H7 (cell line): ENCODE measurements around the gene STAG1. TPM values are rescaled to one million over a fixed set of nuclear protein-coding genes. Genes with fewer than 3 reads are reported as not detected.
"Not testable (repeated sequence)": the region's sequence is repeated elsewhere in the genome, so short reads cannot be mapped to it uniquely, and the experiment has no call there.

Experiments used
- DNase-seq: peaks from one replicate; pipeline ENCODE4 v3.0.0; 2012
- H3K27me3 ChIP-seq: 2 replicates; pipeline ENCODE4 v1.6.0; 2011; ENCODE audit warnings: mild to moderate bottlenecking, low read length; ENCODE audit not compliant: control insufficient read depth, insufficient read depth
- H3K36me3 ChIP-seq: replicated peaks from 2 replicates; pipeline ENCODE4 v1.5.1; 2011; ENCODE audit warnings: low read length; ENCODE audit not compliant: control insufficient read depth, insufficient read depth
- H3K4me3 ChIP-seq: 2 replicates; pipeline ENCODE4 v1.5.1; 2011; ENCODE audit warnings: low read depth, mild to moderate bottlenecking, control low read depth, low read length, moderate library complexity; ENCODE audit not compliant: insufficient read depth
- total RNA-seq: library from RNA; depleted of rRNA; stranded (reverse); fragments of >200 nt; shearing (Covaris generic); gene quantifications from 2 replicates; pipeline ENCODE4 v1.2.3, GENCODE V29; 2014

STAG1 gene
- total RNA-seq, 1 experiment from 2014 or later, result 11.6 TPM

GRCh38 chr3:136595913-136596697 lies 156.1 kb downstream of the STAG1 start:
- no peak overlapping the region for H3K4me3 ChIP-seq
- no peak for DNase-seq
- H3K27me3 ChIP-seq, result no peaks in the 10 kb centered on the region
- H3K36me3 ChIP-seq, result no peaks in the 10 kb centered on the region

- Histone ChIP-seq H3K27me3 (no peaks in the 10 kb centered on the region), H3K4me3 (no peak overlapping the region), H3K36me3 (no peaks in the 10 kb centered on the region)
- no peak for DNase-seq
These were observed 165.6 kb downstream of the STAG1 start for GRCh38 chr3:136586580-136586979.

- Histone ChIP-seq H3K4me3 (no peak overlapping the region), H3K36me3 (no peaks in the 10 kb centered on the region), H3K27me3 (no peaks in the 10 kb centered on the region)
- DNase-seq, result no peak
These were observed 167.4 kb downstream of the STAG1 start for GRCh38 chr3:136584728-136585127.

- Histone ChIP-seq H3K36me3 (no peaks in the 10 kb centered on the region), H3K27me3 (no peaks in the 10 kb centered on the region), H3K4me3 (no peak overlapping the region)
- DNase-seq, result no peak
These were observed 168.4 kb downstream of the STAG1 start for GRCh38 chr3:136583823-136584222.

- no peak for DNase-seq
- Histone ChIP-seq H3K27me3 (no peaks in the 10 kb centered on the region), H3K4me3 (no peak overlapping the region), H3K36me3 (no peaks in the 10 kb centered on the region)
These were observed 174.4 kb downstream of the STAG1 start for GRCh38 chr3:136577791-136578190.

GRCh38 chr3:136576279-136577009 lies 175.7 kb downstream of the STAG1 start:
- Histone ChIP-seq H3K27me3 (no peaks in the 10 kb centered on the region), H3K36me3 (no peaks in the 10 kb centered on the region), H3K4me3 (no peak overlapping the region)
- DNase-seq, result no peak

GRCh38 chr3:136567599-136568188 lies 184.5 kb downstream of the STAG1 start:
- DNase-seq, result no peak
- H3K27me3 ChIP-seq, result no peaks in the 10 kb centered on the region
- H3K36me3 ChIP-seq, result no peaks in the 10 kb centered on the region
- H3K4me3 ChIP-seq, result no peak overlapping the region

GRCh38 chr3:136564962-136565361 lies 187.2 kb downstream of the STAG1 start:
- not testable (repeated sequence) for DNase-seq

GRCh38 chr3:136562026-136562425 lies 190.2 kb downstream of the STAG1 start:
- Histone ChIP-seq H3K27me3 (no peaks in the 10 kb centered on the region), H3K4me3 (no peak overlapping the region), H3K36me3 (no peaks in the 10 kb centered on the region)
- no peak for DNase-seq

More at GRCh38 chr3:136564962-136565361, 187.2 kb downstream of the STAG1 start:
- not testable (repeated sequence) for H3K27me3 ChIP-seq, H3K36me3 ChIP-seq, H3K4me3 ChIP-seq

- H3K36me3 ChIP-seq, result no peaks in the 10 kb centered on the region
- no peak overlapping the region for H3K4me3 ChIP-seq
- no peaks in the 10 kb centered on the region for H3K27me3 ChIP-seq
- no peak for DNase-seq
These were observed 192.3 kb downstream of the STAG1 start for GRCh38 chr3:136559896-136560295.

- not testable (repeated sequence) for H3K36me3 ChIP-seq, H3K4me3 ChIP-seq, DNase-seq, H3K27me3 ChIP-seq
These were observed 202.7 kb downstream of the STAG1 start for GRCh38 chr3:136549461-136549860.

GRCh38 chr3:136547293-136547692 lies 204.9 kb downstream of the STAG1 start:
- Histone ChIP-seq H3K4me3 (no peak overlapping the region), H3K36me3 (no peaks in the 10 kb centered on the region), H3K27me3 (no peaks in the 10 kb centered on the region)
- DNase-seq, result no peak

- Histone ChIP-seq H3K27me3 (no peaks in the 10 kb centered on the region), H3K36me3 (no peaks in the 10 kb centered on the region), H3K4me3 (no peak overlapping the region)
- DNase-seq, result no peak
These were observed 205.5 kb downstream of the STAG1 start for GRCh38 chr3:136546720-136547119.

GRCh38 chr3:136545664-136546268 lies 206.4 kb downstream of the STAG1 start:
- H3K27me3 ChIP-seq, result no peaks in the 10 kb centered on the region
- DNase-seq, result no peak
- no peak overlapping the region for H3K4me3 ChIP-seq
- no peaks in the 10 kb centered on the region for H3K36me3 ChIP-seq
